BLaER1 treated with 17β-estradiol and CSF1 and Interleukin-3, amounts not matched to agents 10 nM and 100 nM (cell line): ENCODE data around the gene PRDM16.
"Not testable (repeated sequence)": the region's sequence is repeated elsewhere in the genome, so short reads cannot be mapped to it uniquely, and the experiment has no call there.

Experiments used
- H3K27ac ChIP-seq, 11 experiments: shearing (Covaris generic); formaldehyde crosslinking; 2 replicates each; pipeline ENCODE4 v1.8.1; 2022
- H3K27me3 ChIP-seq, 11 experiments: shearing (Covaris generic); formaldehyde crosslinking; 2 replicates each; pipeline ENCODE4 v1.8.1; 2022
- H3K36me3 ChIP-seq, 11 experiments: shearing (Covaris generic); formaldehyde crosslinking; 2 replicates each; pipeline ENCODE4 v1.8.1; 2022
- H3K4me1 ChIP-seq, 10 experiments: shearing (Covaris generic); formaldehyde crosslinking; 2 replicates each; pipeline ENCODE4 v1.8.1; 2022
- H3K4me2 ChIP-seq, 11 experiments: shearing (Covaris generic); formaldehyde crosslinking; 2 replicates each; pipeline ENCODE4 v1.8.1; 2022
- H3K4me3 ChIP-seq, 10 experiments: shearing (Covaris generic); formaldehyde crosslinking; 2 replicates each; pipeline ENCODE4 v1.8.1; 2022
- H3K9ac ChIP-seq, 11 experiments: shearing (Covaris generic); formaldehyde crosslinking; 2 replicates each; pipeline ENCODE4 v1.8.1; 2022
- H3K9me3 ChIP-seq, 11 experiments: shearing (Covaris generic); formaldehyde crosslinking; replicated peaks in 1 of 11; 2 replicates each; pipeline ENCODE4 v1.8.1; 2022
- H4K20me1 ChIP-seq, 11 experiments: shearing (Covaris generic); formaldehyde crosslinking; 2 replicates each; pipeline ENCODE4 v1.8.1; 2022
- Cebpa-rat ChIP-seq, 11 experiments: shearing (Covaris generic); IDR thresholded peaks; 2 replicates each; pipeline ENCODE4 v1.8.1; 2022

Gene PRDM16

DNA sequence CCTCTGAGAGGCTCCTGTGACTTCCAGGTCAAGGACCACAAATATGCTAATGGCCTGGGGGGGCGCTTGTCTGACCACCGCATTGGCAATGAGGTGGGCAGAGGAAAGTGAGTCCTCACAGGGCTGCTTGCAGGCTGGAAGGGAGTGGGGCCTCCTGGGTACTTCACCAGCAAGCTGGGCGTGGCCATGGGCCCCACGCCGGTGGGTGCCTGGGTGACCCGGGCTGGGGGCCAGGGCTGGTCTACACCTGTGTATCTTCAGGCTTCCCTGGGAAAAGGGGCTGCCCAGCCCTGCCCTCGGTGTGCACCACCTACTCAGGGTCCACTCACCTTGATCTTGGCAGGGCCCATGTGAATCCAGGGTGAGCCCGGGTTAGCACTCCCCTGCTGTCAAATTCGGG, 167.4 kb downstream of the PRDM16 start:
- Histone ChIP-seq H3K4me3 (no peak overlapping the region), H3K27me3 (peaks cover 6 to 57% (median 39%) of the 10 kb centered on the region in 11 experiments; a peak in 19 of 22 replicates), H3K9ac (no peak overlapping the region), H3K27ac (no peak overlapping the region), H3K9me3 (no peaks in the 10 kb centered on the region), H3K4me1 (0 out of 20 replicates have a peak, but pooled peaks cover 0 to 4% (median 0%) of the 10 kb centered on the region in 10 experiments), H3K36me3 (no peaks in the 10 kb centered on the region), H3K4me2 (no peak overlapping the region), H4K20me1 (peaks cover 0 to 58% (median 0%) of the 10 kb centered on the region in 11 experiments; a peak in 9 of 22 replicates)
- TF ChIP-seq Cebpa-rat (IDR thresholded peaks at IDR 0.05): no peak

DNA sequence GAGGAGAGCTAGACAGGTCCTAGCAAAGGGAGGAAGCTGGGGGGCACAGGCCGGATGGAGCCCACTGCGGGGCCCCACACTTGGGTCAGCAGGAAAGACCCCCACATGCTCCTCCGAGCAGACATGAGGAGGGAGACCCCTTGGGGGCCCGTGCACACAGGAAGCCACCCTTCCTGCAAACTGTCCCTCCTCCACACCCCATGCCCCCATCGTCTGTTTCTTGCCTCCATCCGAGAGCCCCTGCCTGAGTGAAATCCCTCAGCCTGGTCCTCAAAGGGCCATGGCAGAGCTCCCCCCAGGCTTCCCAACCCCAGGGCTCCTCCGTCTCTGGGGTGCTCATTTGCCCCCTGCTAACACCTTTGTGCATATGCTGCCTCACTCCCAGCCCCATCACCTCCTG, 168.0 kb downstream of the PRDM16 start:
- Histone ChIP-seq H3K36me3 (no peaks in the 10 kb centered on the region), H4K20me1 (peaks cover 0 to 58% (median 0%) of the 10 kb centered on the region in 11 experiments; a peak in 9 of 22 replicates), H3K4me1 (0 out of 20 replicates have a peak, but pooled peaks cover 0 to 4% (median 0%) of the 10 kb centered on the region in 10 experiments), H3K4me3 (no peak overlapping the region), H3K27me3 (peaks cover 6 to 62% (median 41%) of the 10 kb centered on the region in 11 experiments; a peak in 19 of 22 replicates), H3K4me2 (no peak overlapping the region), H3K9ac (no peak overlapping the region), H3K27ac (no peak overlapping the region), H3K9me3 (no peaks in the 10 kb centered on the region)
- TF ChIP-seq Cebpa-rat (IDR thresholded peaks at IDR 0.05): no peak

DNA sequence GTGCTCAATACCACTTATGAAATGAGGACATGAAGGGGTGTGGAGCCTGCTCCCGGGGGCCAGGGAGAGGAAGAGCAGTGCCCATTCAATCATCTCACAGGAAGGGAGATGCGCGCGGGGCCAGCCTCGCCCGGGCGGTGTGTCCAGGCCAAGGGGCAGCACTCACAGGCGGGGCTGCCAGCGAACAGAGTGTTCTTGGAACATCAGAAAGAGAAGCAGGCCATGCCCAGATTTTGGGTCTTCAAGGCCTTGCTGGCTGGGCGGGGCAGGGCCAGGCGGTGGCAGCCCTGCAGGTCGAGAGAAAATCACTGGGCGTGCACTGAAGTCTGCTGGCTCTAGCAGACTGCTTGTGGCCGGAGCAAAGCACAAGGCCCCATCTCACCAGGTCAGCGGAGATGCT, 168.6 kb downstream of the PRDM16 start:
- Histone ChIP-seq H3K4me2 (no peak overlapping the region), H3K27me3 (peaks cover 10 to 69% (median 48%) of the 10 kb centered on the region in 11 experiments; a peak in 20 of 22 replicates), H4K20me1 (peaks cover 0 to 63% (median 0%) of the 10 kb centered on the region in 11 experiments; a peak in 8 of 22 replicates), H3K4me1 (0 out of 20 replicates have a peak, but pooled peaks cover 0 to 4% (median 0%) of the 10 kb centered on the region in 10 experiments), H3K27ac (no peak overlapping the region), H3K4me3 (no peak overlapping the region), H3K9me3 (no peaks in the 10 kb centered on the region), H3K9ac (no peak overlapping the region), H3K36me3 (no peaks in the 10 kb centered on the region)
- no peak for TF ChIP-seq Cebpa-rat (IDR thresholded peaks at IDR 0.05)

DNA sequence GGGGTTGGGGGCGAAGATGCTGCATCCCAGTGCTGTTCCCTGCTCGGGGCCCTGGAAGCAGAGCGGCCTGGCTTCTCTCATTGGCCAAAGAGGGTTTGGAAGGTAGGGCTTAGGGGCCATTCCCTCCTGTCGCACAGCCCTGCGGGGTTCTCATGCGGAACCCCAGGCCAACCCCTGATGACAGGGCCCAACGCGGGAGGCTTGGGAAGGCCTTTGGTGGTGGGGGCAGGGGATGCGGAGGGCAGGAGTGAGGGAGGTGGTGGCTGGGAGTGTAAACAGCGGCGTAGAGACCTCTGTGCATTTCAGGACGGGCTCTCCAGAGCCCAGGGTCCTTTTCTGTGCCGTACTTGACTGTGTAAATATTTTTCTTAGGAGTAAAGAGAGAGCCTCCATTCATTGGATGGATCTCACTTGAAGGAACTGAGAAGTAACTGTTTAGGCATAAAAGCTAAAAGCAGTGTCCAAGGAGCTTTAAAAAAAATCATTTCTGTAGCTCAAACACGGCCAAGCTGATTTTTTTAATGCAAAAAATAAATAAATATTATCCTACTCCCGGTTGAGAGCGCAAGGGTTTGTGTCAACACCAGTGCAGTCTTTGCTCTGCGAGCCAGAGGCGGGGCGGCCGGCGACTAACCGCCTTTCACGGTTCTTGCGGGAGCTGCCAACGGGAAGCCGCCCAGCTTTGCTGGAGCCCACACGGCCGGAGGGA, 169.1 kb downstream of the PRDM16 start:
- H3K4me3 ChIP-seq: no peak overlapping the region
- no peak overlapping the region for H3K9ac ChIP-seq
- no peak overlapping the region for H3K27ac ChIP-seq
- 0 out of 20 replicates have a peak, but pooled peaks cover 0 to 4% (median 0%) of the 10 kb centered on the region in 10 experiments for H3K4me1 ChIP-seq
- no peaks in the 10 kb centered on the region for H3K9me3 ChIP-seq
- H3K36me3 ChIP-seq: no peaks in the 10 kb centered on the region
- H3K4me2 ChIP-seq: no peak overlapping the region
- peaks cover 15 to 70% (median 53%) of the 10 kb centered on the region in 11 experiments; a peak in 20 of 22 replicates for H3K27me3 ChIP-seq
- no peak for TF ChIP-seq Cebpa-rat (IDR thresholded peaks at IDR 0.05)
- peaks cover 0 to 67% (median 4%) of the 10 kb centered on the region in 11 experiments; a peak in 9 of 22 replicates for H4K20me1 ChIP-seq

DNA sequence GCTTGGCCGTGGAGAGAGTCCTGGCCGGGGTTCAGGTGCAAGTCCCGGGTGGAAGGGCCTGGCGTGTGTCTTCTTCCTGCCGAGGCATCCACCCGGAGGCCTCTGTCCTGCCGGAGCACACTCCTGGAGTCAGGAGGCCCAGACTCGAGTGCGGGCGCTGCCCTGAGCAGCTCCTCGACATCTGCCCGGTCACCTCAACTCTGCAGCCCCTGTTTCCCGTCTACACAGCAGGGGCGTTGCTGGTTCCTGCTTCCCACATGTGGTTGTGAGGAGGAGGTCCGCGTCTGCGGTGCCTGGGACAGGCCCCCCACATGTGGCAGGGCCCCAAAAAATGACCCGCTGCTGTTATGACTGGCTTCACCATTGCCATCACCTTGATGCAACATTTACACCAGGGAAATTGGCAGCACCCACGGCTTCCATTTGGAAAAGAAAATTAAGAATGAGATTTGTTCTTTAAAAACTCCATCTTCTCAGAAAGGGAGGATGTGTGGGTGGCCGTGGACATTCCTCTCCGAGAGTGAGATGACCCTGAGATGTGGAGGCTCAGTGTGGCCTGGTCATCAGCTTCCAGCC, 169.8 kb downstream of the PRDM16 start:
- Histone ChIP-seq H3K27ac (no peak overlapping the region), H3K27me3 (peaks cover 18 to 71% (median 60%) of the 10 kb centered on the region in 11 experiments), H3K9ac (no peak overlapping the region)

DNA sequence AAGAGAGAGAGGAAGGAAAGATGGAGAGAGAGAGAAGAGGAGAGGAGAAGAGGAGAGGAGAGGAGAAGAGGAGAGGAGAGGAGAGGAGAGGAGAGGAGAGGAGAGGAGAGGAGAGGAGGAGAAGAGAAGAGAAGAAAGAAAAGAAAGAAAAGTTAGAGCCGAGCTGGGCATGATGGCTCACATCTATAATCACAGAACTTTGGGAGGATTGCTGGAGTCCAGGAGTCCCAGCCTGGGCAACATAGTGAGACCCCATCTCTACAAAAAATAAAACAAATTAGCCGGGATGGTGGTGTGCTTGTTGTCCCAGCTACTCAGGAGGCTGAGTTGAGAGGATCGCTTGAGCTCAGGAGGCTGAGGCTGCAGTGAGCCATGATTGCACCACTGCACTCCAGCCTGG, 171.0 kb downstream of the PRDM16 start:
- H3K27ac ChIP-seq, H3K4me2 ChIP-seq, H3K4me1 ChIP-seq, H3K4me3 ChIP-seq, H3K9me3 ChIP-seq, H3K9ac ChIP-seq, H3K36me3 ChIP-seq: not testable (repeated sequence)
- Histone ChIP-seq H3K27me3 (peaks cover 18 to 74% (median 71%) of the 10 kb centered on the region in 11 experiments), H4K20me1 (peaks cover 0 to 74% (median 5%) of the 10 kb centered on the region in 11 experiments; a peak in 10 of 22 replicates)

More for the DNA sequence above, 169.8 kb downstream of the PRDM16 start:
- 0 out of 20 replicates have a peak, but pooled peaks cover 0 to 4% (median 0%) of the 10 kb centered on the region in 10 experiments for H3K4me1 ChIP-seq
- H3K4me2 ChIP-seq: no peak overlapping the region
- no peaks in the 10 kb centered on the region for H3K9me3 ChIP-seq
- TF ChIP-seq Cebpa-rat (IDR thresholded peaks at IDR 0.05): no peak
- no peak overlapping the region for H3K4me3 ChIP-seq
- peaks cover 0 to 74% (median under 1%) of the 10 kb centered on the region in 11 experiments; a peak in 10 of 22 replicates for H4K20me1 ChIP-seq
- no peaks in the 10 kb centered on the region for H3K36me3 ChIP-seq

DNA sequence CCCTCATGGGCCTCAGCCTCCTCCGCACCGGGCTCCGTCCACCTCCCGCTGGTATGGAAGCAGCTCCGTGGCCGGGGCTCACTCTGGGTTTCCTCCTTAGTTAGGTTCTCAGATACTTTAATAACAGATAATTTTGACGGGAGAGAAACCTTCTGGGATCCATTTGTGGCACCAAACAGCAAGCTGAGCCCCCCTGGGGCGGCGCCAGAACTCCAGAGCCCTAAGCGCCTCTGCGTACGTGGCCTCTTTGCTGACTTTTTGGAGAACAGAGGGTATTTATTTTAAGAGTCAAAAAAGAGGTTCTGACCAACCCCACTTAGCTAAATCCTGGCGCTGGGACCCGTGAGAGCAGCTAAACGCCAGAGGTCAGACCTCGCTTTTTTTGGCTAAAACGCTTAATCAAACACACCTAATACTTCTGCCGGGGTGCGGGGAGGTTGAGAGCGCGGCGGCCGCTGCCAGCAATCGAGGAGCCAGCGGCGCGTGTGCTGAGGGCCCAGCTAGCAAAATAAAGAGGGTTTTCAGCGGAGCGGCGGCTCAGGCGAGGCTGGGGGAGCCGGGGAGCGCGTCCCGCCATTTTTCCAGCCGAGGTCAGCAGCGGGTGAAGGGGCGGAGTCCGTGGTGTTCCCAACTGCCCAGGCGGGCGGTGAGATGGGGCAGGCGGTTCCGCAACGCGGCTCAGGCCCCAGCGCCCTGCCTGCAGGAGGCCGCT, 171.7 kb downstream of the PRDM16 start:
- no peaks in the 10 kb centered on the region for H3K36me3 ChIP-seq
- H3K9ac ChIP-seq: no peak overlapping the region
- no peak overlapping the region for H3K4me2 ChIP-seq
- H3K27me3 ChIP-seq: peaks cover 18 to 81% (median 78%) of the 10 kb centered on the region in 11 experiments
- H3K9me3 ChIP-seq: no peaks in the 10 kb centered on the region
- TF ChIP-seq Cebpa-rat (IDR thresholded peaks at IDR 0.05): no peak
- H4K20me1 ChIP-seq: peaks cover 0 to 69% (median 5%) of the 10 kb centered on the region in 11 experiments; a peak in 10 of 22 replicates
- no peak overlapping the region for H3K27ac ChIP-seq
- peaks cover 4 to 9% (median 6%) of the 10 kb centered on the region in 10 experiments; a peak in 17 of 20 replicates for H3K4me1 ChIP-seq
- no peak overlapping the region for H3K4me3 ChIP-seq

DNA sequence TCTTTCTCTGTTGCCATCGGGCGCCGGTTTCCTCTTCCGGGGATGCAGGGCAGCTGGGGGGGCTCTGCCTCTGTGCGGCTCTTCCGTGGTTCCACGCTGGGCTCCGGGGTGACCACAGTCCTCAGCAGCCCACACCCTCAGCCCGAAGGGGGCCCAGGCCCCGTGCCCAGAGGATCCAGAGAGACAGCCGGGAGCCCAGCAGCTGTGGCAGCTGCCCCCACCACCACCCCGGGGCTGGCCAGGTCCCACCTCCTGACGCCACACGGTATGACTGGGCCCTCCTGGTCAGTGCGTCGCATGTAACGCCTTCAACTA, 172.2 kb downstream of the PRDM16 start:
- H3K9ac ChIP-seq: no peak overlapping the region
- H3K4me1 ChIP-seq: peaks cover 8 to 14% (median 11%) of the 10 kb centered on the region in 10 experiments; a peak in 17 of 20 replicates
- no peak overlapping the region for H3K27ac ChIP-seq
- no peak overlapping the region for H3K4me2 ChIP-seq
- no peaks in the 10 kb centered on the region for H3K9me3 ChIP-seq
- H4K20me1 ChIP-seq: peaks cover 0 to 70% (median 5%) of the 10 kb centered on the region in 11 experiments; a peak in 10 of 22 replicates
- no peaks in the 10 kb centered on the region for H3K36me3 ChIP-seq
- H3K4me3 ChIP-seq: no peak overlapping the region
- peaks cover 23 to 86% (median 83%) of the 10 kb centered on the region in 11 experiments for H3K27me3 ChIP-seq
- no peak for TF ChIP-seq Cebpa-rat (IDR thresholded peaks at IDR 0.05)
